ENCODE measurements around the gene TIMELESS.

DNA sequence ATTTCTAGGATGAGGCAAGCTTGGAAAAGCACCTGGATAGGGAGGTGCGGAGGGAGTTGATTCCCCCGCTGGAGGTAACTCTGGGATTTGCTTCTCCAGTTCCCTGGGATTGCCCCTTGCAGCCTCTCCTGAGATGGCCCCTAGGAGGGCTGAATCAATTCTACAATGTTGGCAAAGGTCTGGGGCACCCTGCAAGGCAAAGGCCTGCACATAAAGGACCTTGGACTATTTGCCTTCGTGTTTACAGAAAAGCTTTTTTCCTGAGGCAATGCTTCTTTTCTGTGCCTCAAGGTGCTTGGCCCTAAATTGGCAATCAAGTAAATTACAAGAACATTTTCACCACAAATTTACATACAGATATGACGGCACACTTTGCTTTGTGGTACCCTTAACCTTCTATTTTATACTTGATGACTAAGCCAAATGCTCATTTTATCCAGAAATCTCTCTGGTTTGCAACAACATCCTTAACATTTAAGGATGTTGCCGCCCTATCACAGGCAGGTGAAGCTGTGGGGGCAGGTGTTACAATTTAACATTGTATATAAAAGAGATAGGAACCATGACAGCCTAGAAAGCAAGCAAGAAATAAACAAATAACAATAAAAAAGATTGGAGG is 40.3 kb downstream of the TIMELESS start:
- TF ChIP-seq, protein P1, sequence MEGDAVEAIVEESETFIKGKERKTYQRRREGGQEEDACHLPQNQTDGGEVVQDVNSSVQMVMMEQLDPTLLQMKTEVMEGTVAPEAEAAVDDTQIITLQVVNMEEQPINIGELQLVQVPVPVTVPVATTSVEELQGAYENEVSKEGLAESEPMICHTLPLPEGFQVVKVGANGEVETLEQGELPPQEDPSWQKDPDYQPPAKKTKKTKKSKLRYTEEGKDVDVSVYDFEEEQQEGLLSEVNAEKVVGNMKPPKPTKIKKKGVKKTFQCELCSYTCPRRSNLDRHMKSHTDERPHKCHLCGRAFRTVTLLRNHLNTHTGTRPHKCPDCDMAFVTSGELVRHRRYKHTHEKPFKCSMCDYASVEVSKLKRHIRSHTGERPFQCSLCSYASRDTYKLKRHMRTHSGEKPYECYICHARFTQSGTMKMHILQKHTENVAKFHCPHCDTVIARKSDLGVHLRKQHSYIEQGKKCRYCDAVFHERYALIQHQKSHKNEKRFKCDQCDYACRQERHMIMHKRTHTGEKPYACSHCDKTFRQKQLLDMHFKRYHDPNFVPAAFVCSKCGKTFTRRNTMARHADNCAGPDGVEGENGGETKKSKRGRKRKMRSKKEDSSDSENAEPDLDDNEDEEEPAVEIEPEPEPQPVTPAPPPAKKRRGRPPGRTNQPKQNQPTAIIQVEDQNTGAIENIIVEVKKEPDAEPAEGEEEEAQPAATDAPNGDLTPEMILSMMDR (IDR thresholded peaks at IDR 0.05) = no peak
- no peak for TF ChIP-seq POLR2AphosphoS5 (IDR thresholded peaks at IDR 0.05)
- TF ChIP-seq EP300 (IDR thresholded peaks at IDR 0.05) = no peak
